Liver (tissue), 9 donors: ENCODE measurements around the gene GMDS. TPM values are rescaled to one million over a fixed set of nuclear protein-coding genes. Genes with fewer than 3 reads are reported as not detected.

Experiments
- DNase-seq: peaks from one replicate; pipeline ENCODE4 v3.0.0-alpha.2; 2017; ENCODE audit warnings: low spot score
- H3K27ac ChIP-seq, 2 donors: one replicate each; pipeline ENCODE4 v1.7.0; 2013; ENCODE audit warnings: inconsistent platforms in 2 of 2, low read length in 2 of 2, control low read depth in 1 of 2, low read depth in 1 of 2, mild to moderate bottlenecking in 1 of 2
- H3K27me3 ChIP-seq, 4 donors: one replicate each; pipeline versions ENCODE4 v1.6.1 to v1.7.0; 2013; ENCODE audit warnings: low read length in 3 of 4, inconsistent platforms in 1 of 4, mild to moderate bottlenecking in 1 of 4, moderate library complexity in 1 of 4; ENCODE audit not compliant: control insufficient read depth in 4 of 4, insufficient read depth in 4 of 4
- H3K36me3 ChIP-seq, 4 donors: one replicate each; pipeline versions ENCODE4 v1.6.1 to v1.7.0; 2013; ENCODE audit warnings: low read length in 3 of 4, mild to moderate bottlenecking in 3 of 4, low read depth in 1 of 4, moderate library complexity in 1 of 4; ENCODE audit not compliant: control insufficient read depth in 4 of 4, insufficient read depth in 3 of 4
- H3K4me1 ChIP-seq, 4 donors: one replicate each; pipeline versions ENCODE4 v1.6.1 to v1.7.0; 2013; ENCODE audit warnings: low read length in 3 of 4, mild to moderate bottlenecking in 3 of 4, moderate library complexity in 1 of 4; ENCODE audit not compliant: control insufficient read depth in 4 of 4, insufficient read depth in 4 of 4
- H3K4me3 ChIP-seq, 3 donors: one replicate each; pipeline versions ENCODE4 v1.6.1 to v1.7.0; 2013; ENCODE audit warnings: low read length in 3 of 3, control low read depth in 1 of 3, low read depth in 1 of 3, mild to moderate bottlenecking in 1 of 3
- H3K9ac ChIP-seq, 2 donors: one replicate each; pipeline ENCODE4 v1.7.0; 2013; ENCODE audit warnings: low read length in 2 of 2, mild to moderate bottlenecking in 2 of 2, moderate library complexity in 2 of 2, control low read depth in 1 of 2, low read depth in 1 of 2
- H3K9me3 ChIP-seq, 4 donors: one replicate each; pipeline versions ENCODE4 v1.6.1 to v1.7.0; 2013; ENCODE audit warnings: low read length in 3 of 4; ENCODE audit not compliant: control insufficient read depth in 4 of 4
- EGR1 ChIP-seq, 2 donors: IDR thresholded peaks; 2 replicates each; pipeline ENCODE4 v1.6.1; 2016 to 2018; ENCODE audit warnings: antibody characterized with exemption in 2 of 2, low read depth in 2 of 2
- FOXA1 ChIP-seq: IDR thresholded peaks from 2 replicates; pipeline ENCODE4 v1.6.1; 2016; ENCODE audit warnings: antibody characterized with exemption
- FOXA2 ChIP-seq: IDR thresholded peaks from 2 replicates; pipeline ENCODE4 v1.6.1; 2016; ENCODE audit warnings: antibody characterized with exemption
- GABPA ChIP-seq, 2 donors: IDR thresholded peaks in 1 of 2; conservative IDR thresholded peaks in 1 of 2; 2 replicates each; pipeline ENCODE4 v1.6.1; 2016; ENCODE audit warnings: antibody characterized with exemption in 2 of 2, mild to moderate bottlenecking in 1 of 2, moderate library complexity in 1 of 2
- HNF4A ChIP-seq, 2 donors: conservative IDR thresholded peaks; 2 replicates each; pipeline ENCODE4 v1.6.1; 2016; ENCODE audit warnings: antibody characterized with exemption in 2 of 2, mild to moderate bottlenecking in 2 of 2
- JUND ChIP-seq, 2 donors: IDR thresholded peaks; 2 replicates each; pipeline ENCODE4 v1.6.1; 2016; ENCODE audit warnings: antibody characterized with exemption in 2 of 2
- NR2F2 ChIP-seq: IDR thresholded peaks from 2 replicates; pipeline ENCODE4 v1.6.1; 2016; ENCODE audit warnings: antibody characterized with exemption
- RXRA ChIP-seq, 2 donors: IDR thresholded peaks; 2 replicates each; pipeline ENCODE4 v1.6.1; 2017 to 2018; ENCODE audit warnings: antibody characterized with exemption in 2 of 2, mild to moderate bottlenecking in 1 of 2
- SP1 ChIP-seq: IDR thresholded peaks from 2 replicates; pipeline ENCODE4 v1.6.1; 2018; ENCODE audit warnings: antibody characterized with exemption, mild to moderate bottlenecking
- TAF1 ChIP-seq: conservative IDR thresholded peaks from 2 replicates; pipeline ENCODE4 v1.6.1; 2016; ENCODE audit warnings: antibody characterized with exemption, mild to moderate bottlenecking
- YY1 ChIP-seq: IDR thresholded peaks from 2 replicates; pipeline ENCODE4 v1.6.1; 2016; ENCODE audit warnings: antibody characterized with exemption, mild to moderate bottlenecking
- WGBS: extraction: QIAGEN DNeasy Blood & Tissue Kit; methylation state at CpG from one replicate; pipeline ENCODE4 v1.1.7; 2013; 5-methylcytosine and 5-hydroxymethylcytosine counted together
- polyA plus RNA-seq, 2 donors: library from polyadenylated mRNA; stranded (reverse) in 1 of 2; unstranded in 1 of 2; fragments of 200-250 nt in 1 of 2; fragments of >200 nt in 1 of 2; fragmentation: Nextera tagmentation in 1 of 2; extraction: Ambion mirVana in 1 of 2; gene quantifications; one replicate each; pipeline versions ENCODE4 v1.2.1 to v1.2.3, GENCODE V29; 2013 to 2015
- total RNA-seq, 2 donors: library from RNA; depleted of rRNA; stranded (reverse); fragments of >200 nt; gene quantifications; one replicate each; pipeline ENCODE4 v1.2.3, GENCODE V29; 2014
- TF ChIP-seq, protein P1 (sequence below): IDR thresholded peaks from 2 replicates; pipeline ENCODE4 v1.6.1; 2016; ENCODE audit warnings: antibody characterized with exemption
- TF ChIP-seq, protein P2 (sequence below): IDR thresholded peaks from 2 replicates; pipeline ENCODE4 v1.6.1; 2016; ENCODE audit warnings: antibody characterized with exemption
- TF ChIP-seq, protein P3 (sequence below): IDR thresholded peaks from 2 replicates; pipeline ENCODE4 v1.6.1; 2016; ENCODE audit warnings: antibody characterized with exemption
- TF ChIP-seq, protein P4 (sequence below): IDR thresholded peaks from 2 replicates; pipeline ENCODE4 v1.6.1; 2016; ENCODE audit warnings: antibody characterized with exemption, mild to moderate bottlenecking
- TF ChIP-seq, protein P5 (sequence below): fragments of 150-350 bp; IDR thresholded peaks from 2 replicates; pipeline ENCODE4 v1.5.1; 2017; ENCODE audit warnings: improper control_type of control experiment, low read depth, low read length; ENCODE audit not compliant: missing input control
- donor health status: healthy.
- donor health status: healthy.
- donor health status: healthy.
- donor health status: healthy.
- donor health status: healthy.

Gene GMDS
- total and polyA plus RNA-seq, 4 donors, result 3.5 to 15.6 (median 13.0) TPM

DNA sequence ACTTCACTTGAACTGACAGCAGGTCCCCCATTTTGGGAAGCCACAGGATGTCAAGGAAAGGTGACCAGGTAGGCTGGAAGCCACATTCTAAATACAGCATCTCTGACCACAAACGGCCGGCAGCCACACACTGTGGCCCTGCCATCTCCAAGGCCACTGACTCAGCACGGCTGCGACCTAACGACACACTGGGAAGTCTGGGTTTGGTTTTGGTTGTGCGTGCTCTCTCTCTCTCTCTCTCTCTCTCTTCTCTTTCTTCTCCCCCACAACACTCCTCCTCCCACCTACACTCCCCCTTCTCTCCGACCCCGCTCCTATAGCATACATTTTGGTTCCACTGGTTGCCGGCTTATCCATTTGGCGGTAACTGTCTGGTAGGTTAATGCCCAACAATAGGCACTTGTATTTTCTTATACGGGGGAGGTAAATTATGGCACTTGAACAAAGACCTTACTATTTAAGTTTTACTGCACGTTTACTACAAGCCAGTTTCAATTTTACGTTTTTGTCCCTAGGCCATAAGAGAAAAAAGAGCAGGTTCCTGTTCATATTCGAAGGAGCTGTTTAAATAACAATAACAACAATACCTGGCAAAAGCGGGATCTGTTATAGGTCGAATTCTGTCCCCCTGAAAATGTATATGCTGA is 103.6 kb downstream of the GMDS start:
- H3K4me1 ChIP-seq, result no peaks in the 10 kb centered on the region
- DNase-seq, result no peak
- no peaks in the 10 kb centered on the region for H3K27me3 ChIP-seq
- H3K9ac ChIP-seq, result no peak overlapping the region
- 80% methylated on average over 16 of the region's 16 CpGs for WGBS
- H3K27ac ChIP-seq, result no peak overlapping the region
- no peak for TF ChIP-seq YY1
- TF ChIP-seq, protein P1, sequence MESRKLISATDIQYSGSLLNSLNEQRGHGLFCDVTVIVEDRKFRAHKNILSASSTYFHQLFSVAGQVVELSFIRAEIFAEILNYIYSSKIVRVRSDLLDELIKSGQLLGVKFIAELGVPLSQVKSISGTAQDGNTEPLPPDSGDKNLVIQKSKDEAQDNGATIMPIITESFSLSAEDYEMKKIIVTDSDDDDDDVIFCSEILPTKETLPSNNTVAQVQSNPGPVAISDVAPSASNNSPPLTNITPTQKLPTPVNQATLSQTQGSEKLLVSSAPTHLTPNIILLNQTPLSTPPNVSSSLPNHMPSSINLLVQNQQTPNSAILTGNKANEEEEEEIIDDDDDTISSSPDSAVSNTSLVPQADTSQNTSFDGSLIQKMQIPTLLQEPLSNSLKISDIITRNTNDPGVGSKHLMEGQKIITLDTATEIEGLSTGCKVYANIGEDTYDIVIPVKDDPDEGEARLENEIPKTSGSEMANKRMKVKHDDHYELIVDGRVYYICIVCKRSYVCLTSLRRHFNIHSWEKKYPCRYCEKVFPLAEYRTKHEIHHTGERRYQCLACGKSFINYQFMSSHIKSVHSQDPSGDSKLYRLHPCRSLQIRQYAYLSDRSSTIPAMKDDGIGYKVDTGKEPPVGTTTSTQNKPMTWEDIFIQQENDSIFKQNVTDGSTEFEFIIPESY, result no peak
- TF ChIP-seq RXRA (IDR thresholded peaks at IDR 0.05), result no peak
- no peak for TF ChIP-seq TAF1
- TF ChIP-seq HNF4A (conservative IDR thresholded peaks at IDR 0.05), result no peak
- H3K36me3 ChIP-seq, result no peaks in the 10 kb centered on the region
- no peak overlapping the region for H3K4me3 ChIP-seq
- H3K9me3 ChIP-seq, result no peaks in the 10 kb centered on the region

DNA sequence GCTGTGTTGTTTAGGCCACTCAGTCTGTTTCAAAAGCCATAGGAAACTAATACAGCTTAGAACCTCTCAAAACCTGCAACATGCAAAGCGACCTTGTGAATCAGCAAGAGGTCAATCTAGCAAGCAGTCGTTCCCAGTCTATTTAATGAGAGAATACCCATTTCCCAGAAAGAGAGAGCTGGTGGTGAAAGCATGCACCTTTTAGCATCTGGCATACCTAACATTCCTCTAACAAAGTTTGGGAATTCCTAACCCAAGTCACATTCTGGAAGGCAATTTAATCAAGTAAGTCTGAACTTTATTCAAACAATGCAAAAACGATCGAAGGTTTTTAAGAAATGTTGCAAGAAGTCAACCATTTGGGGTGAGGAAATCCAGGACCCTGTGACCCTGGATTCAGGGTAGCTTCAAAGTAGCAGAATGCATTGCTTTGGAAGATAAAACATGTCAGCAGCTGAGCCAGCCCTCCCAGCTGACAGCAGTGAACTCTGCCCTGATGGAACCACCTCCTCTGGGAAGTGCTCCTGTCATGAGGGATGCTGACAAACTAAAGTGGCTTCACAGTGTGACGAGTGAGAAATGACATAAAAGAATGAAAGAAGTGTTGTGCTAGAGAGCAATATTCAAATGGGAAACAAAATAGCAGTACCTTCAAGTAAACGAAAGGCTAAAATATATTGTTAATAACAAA is 104.8 kb downstream of the GMDS start:
- no peaks in the 10 kb centered on the region for H3K27me3 ChIP-seq
- no peak for DNase-seq
- no peaks in the 10 kb centered on the region for H3K9me3 ChIP-seq
- TF ChIP-seq GABPA (IDR thresholded peaks at IDR 0.05 in 1 of 2, conservative IDR thresholded peaks at IDR 0.05 in 1 of 2) (no peak), EGR1 (IDR thresholded peaks at IDR 0.05; ENCODE audit: low read depth in 2 of 2) (no peak), JUND (IDR thresholded peaks at IDR 0.05) (no peak), NR2F2 (no peak), SP1 (no peak), HNF4A (conservative IDR thresholded peaks at IDR 0.05) (no peak), YY1 (no peak), FOXA2 (no peak), TAF1 (no peak), FOXA1 (no peak), RXRA (IDR thresholded peaks at IDR 0.05) (no peak)
- TF ChIP-seq, protein P2, sequence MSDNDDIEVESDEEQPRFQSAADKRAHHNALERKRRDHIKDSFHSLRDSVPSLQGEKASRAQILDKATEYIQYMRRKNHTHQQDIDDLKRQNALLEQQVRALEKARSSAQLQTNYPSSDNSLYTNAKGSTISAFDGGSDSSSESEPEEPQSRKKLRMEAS, result no peak
- TF ChIP-seq, protein P3, sequence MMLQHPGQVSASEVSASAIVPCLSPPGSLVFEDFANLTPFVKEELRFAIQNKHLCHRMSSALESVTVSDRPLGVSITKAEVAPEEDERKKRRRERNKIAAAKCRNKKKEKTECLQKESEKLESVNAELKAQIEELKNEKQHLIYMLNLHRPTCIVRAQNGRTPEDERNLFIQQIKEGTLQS, result no peak
- TF ChIP-seq, protein P4, sequence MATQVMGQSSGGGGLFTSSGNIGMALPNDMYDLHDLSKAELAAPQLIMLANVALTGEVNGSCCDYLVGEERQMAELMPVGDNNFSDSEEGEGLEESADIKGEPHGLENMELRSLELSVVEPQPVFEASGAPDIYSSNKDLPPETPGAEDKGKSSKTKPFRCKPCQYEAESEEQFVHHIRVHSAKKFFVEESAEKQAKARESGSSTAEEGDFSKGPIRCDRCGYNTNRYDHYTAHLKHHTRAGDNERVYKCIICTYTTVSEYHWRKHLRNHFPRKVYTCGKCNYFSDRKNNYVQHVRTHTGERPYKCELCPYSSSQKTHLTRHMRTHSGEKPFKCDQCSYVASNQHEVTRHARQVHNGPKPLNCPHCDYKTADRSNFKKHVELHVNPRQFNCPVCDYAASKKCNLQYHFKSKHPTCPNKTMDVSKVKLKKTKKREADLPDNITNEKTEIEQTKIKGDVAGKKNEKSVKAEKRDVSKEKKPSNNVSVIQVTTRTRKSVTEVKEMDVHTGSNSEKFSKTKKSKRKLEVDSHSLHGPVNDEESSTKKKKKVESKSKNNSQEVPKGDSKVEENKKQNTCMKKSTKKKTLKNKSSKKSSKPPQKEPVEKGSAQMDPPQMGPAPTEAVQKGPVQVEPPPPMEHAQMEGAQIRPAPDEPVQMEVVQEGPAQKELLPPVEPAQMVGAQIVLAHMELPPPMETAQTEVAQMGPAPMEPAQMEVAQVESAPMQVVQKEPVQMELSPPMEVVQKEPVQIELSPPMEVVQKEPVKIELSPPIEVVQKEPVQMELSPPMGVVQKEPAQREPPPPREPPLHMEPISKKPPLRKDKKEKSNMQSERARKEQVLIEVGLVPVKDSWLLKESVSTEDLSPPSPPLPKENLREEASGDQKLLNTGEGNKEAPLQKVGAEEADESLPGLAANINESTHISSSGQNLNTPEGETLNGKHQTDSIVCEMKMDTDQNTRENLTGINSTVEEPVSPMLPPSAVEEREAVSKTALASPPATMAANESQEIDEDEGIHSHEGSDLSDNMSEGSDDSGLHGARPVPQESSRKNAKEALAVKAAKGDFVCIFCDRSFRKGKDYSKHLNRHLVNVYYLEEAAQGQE, result no peak
- TF ChIP-seq, protein P5, sequence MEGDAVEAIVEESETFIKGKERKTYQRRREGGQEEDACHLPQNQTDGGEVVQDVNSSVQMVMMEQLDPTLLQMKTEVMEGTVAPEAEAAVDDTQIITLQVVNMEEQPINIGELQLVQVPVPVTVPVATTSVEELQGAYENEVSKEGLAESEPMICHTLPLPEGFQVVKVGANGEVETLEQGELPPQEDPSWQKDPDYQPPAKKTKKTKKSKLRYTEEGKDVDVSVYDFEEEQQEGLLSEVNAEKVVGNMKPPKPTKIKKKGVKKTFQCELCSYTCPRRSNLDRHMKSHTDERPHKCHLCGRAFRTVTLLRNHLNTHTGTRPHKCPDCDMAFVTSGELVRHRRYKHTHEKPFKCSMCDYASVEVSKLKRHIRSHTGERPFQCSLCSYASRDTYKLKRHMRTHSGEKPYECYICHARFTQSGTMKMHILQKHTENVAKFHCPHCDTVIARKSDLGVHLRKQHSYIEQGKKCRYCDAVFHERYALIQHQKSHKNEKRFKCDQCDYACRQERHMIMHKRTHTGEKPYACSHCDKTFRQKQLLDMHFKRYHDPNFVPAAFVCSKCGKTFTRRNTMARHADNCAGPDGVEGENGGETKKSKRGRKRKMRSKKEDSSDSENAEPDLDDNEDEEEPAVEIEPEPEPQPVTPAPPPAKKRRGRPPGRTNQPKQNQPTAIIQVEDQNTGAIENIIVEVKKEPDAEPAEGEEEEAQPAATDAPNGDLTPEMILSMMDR, result no peak
- TF ChIP-seq, protein P1, result no peak
- H3K9ac ChIP-seq, result no peak overlapping the region
- no peak overlapping the region for H3K4me3 ChIP-seq
- H3K27ac ChIP-seq, result no peak overlapping the region
- no peaks in the 10 kb centered on the region for H3K4me1 ChIP-seq
- WGBS, result 84% methylated on average over 6 of the region's 6 CpGs
- H3K36me3 ChIP-seq, result no peaks in the 10 kb centered on the region
